NT2/D1 (cell line): Measurements from ENCODE around the gene SUZ12.

ENCODE experiments used
- YY1 ChIP-seq: IDR thresholded peaks from 2 replicates; pipeline ENCODE4 v1.6.1; 2011; ENCODE audit not compliant: insufficient read length, insufficient read depth
- ZNF274 ChIP-seq: IDR thresholded peaks from 2 replicates; pipeline ENCODE4 v1.6.1; 2011; ENCODE audit warnings: mild to moderate bottlenecking, low read depth, low read length

DNA sequence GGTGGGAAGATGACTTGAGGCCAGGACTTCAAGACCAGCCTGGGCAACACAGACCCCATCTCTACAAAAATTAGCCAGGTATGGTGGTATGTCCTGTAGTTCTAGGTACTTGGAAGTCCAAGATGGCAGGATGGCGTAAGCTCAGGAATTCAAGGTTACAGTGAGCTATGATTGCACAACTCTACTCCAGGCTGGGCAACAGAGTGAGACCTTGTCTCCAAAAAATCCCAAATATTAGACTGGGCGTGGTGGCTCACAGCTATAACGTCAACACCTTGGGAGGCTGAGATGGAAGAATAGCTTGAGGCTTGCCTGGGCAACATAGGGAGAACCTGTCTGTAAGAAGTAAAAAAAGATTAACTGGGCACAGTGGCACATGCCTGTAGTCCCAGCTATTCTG, 30.8 kb downstream of the SUZ12 start:
- TF ChIP-seq YY1 (no peak), ZNF274 (no peak)
